Hematopoietic multipotent progenitor cell (in vitro differentiated cells): Measurements from ENCODE around the gene CDC7. TPM values are rescaled to one million over a fixed set of nuclear protein-coding genes. Genes with fewer than 3 reads are reported as not detected.
A peak's percentile ranks its signal among the peaks of the same experiment; 100 is the strongest.

ENCODE experiments used
- DNase-seq, 3 donors: peaks; one replicate each; pipeline ENCODE4 v3.0.0-alpha.2; 2011 to 2015; ENCODE audit warnings: low read depth in 2 of 3, low spot score in 2 of 3
- total RNA-seq: library from RNA; depleted of rRNA; stranded (reverse); fragments of >200 nt; gene quantifications from one replicate; pipeline ENCODE4 v1.2.3, GENCODE V29; 2012

Gene CDC7
- total RNA-seq, 1 donor: 3.8 TPM

DNA sequence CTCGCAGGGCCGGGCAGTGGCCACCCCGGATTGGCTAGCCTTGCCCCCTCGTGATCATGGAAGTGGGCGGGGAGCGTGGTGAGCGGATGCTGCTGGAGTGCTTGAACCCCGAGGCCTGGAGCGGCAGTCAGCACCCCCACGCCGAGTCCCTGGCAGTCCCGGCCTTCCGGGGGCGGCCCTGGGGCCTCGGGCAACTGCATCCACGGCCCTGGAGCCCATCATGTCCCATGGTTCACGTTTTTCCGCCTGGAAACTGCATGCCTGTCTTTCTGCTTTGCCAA, 45.6 kb downstream of the CDC7 start:
- DNase-seq: no peak

DNA sequence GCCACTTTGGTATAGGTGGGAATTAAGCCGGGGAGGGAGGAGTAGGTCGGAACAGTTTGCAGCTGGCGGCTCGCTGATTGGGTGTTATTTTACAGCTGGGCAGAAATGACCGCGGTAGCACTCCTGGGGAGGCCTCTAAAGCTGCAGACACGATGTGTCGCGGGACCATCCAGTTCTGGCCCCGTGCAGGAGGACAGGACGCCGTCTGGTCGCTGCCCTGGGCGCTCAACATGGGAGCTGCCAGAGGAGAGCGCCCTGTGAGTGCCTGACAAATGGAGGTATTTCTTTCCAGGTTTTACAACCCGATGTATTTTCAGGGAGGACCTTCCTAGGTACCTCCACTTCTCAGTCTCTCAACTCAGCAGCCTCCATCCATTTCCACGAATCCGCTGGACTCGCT, 46.2 kb downstream of the CDC7 start:
- DNase-seq: no peak

DNA sequence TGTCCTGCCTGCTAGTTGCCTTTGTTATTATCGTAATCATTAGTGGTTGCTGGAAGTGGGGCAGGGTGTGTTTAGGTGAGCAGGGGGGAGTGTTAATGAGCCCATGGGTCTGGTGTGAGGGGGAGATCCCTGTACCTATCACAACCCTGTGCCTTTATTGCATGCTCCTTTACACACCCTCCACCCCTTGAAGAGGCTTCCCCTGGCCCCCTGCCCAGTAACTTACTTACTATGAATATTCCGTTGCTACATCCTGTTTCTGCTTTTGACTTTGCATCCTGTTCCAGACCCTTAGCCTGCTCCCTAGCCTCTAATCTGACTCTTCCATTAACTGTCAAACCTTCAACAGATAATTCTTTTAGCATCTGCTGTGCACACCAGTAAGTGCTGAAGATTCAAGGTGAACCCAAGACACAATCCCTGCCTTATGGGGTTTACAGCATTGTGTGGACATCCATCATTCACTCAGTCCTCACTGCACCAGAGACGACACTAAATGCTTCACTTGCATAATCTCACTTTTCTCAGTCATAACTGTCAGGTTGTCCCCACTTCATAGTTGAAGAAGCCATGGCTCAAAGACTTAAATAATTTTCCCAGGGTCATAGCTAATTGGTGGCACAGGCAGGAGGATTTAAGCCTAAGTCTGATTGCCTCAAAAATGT, 47.9 kb downstream of the CDC7 start:
- no peak for DNase-seq

DNA sequence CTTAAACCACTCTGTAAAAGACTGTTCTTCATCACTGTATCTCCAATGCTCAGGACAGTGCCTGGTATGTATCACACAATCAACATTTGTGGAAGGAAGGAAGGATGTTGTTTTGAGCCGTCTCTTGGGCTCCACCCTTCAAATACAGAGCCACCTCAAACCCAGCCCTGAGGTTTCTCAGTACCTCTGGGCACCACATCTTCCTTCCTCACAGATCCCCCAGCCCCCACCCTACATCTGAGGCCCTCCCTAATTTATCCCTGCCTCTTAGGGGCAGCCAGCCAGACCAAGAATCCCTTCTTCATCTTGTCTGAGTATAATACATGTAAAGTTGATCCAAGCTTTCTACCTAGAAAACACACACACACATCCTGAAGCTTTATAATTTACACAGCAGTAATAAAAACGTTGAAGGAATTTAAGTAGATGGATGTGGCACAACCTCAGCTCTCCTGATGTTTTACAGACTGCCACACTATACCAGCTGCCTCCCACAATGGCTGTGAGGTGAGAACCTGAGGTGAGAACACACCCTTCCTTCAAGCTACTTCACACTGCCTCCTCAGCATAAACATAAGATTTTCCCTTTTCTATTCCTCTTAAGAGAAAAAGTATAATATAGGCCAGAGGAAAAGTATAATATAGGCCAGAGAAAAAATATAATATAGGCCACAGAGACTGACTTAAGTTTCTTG, 48.5 kb downstream of the CDC7 start:
- no peak for DNase-seq

DNA sequence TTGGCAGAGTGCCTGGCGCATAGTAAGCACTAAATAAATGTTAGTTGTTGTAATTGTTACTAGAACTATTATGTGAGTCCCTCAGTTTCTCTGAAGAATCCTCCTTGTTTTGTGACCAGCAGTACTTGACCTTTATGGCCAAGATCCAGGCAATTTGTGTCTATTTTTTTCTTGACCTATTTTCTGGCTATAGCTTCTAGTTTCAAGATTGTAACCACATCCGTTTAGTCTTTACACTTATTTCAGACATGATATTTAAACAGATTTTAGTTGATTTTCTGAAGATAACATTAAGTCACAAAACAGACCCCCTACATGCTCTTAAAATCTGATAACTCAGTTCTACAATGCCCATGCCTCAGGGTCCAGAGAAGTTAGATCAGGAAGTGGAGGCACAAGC, 50.3 kb downstream of the CDC7 start:
- DNase-seq: no peak

DNA sequence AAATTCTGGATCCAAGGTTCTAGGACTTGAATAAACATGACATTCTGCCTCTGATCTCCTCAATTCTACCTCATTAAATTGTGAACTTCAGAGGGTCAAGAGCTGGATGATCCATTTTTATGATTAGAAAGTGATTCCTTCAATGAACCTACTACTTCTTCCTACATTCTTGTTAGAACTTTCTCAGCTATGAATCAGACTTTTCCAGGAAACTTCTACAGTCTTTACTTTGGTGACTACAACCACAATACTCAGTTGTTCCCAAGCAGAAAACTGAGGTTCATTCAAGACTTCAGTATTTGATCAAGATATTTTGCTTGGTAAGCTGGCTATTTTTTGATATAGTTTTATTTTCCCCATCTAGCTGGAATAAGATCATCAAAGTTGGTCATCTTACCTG, 51.4 kb downstream of the CDC7 start:
- no peak for DNase-seq

DNA sequence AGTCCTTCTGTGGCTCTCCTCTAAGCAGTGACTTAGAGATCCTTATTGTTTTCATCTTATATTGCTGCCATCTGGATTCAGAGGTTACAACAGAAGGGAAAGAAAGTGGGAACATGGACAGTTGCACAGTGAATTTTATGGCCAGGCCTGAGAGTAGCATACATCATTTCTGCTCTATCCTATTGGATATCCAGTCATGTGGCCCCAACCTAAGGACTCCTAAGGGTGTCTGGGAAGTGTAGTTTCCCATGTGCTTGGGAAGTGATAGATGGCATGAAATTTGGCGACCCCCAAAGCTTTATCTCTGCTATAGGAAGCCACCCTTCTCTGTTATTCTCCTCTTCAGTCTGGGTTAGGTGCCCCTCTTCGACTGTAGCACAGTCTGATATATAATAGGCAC, 51.9 kb downstream of the CDC7 start:
- DNase-seq: no peak

DNA sequence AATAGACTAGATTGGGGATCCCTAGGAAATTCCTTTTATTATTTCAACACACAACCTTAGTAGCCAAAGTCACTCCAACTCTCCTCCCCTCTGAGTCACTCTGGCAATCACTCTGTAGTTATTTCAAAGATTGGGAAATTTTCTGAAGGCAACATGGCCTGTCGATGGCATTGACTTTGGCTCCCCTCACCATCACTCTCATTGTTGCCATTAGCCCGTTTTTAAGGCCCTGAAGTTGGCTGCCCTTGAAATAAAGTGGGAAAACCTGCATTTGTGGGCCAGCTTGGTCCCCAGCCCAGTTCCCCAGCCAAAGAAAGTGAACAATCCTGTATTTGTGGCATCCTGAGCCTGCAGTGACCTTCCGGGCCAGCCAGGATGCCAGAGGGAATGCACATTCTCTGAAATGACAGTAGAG, 52.5 kb downstream of the CDC7 start:
- DNase-seq: no peak

DNA sequence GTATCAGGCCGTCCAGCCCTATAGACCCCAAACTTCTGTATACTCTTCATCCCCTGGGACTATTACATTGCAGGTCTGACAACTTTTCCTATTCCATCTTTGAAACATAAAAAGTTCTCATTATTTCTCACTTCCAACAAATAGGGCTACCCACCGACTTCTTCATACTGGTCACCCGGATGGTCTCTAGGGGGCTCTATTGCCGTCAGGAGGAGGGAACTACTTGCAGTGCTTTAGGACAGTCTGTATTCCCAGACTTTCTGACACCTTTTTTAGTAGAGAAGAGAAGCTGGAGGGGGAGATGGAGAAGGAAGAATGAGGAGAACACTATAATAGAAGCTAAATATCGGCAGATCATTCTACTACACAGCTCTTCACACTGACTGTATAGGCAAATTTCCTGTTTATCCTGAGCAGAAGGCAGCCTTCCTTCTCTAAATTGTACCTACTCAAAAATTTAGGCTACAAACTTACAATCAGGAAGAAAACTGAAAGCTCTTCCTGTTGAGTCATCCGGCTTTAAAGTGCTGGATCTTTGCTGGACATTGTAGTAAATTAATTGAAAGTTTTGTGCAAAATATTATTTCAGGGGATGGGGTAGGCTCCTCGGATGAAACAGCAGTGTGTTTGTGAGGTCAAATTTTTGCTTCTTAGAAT, 54.6 kb downstream of the CDC7 start:
- DNase-seq: no peak

DNA sequence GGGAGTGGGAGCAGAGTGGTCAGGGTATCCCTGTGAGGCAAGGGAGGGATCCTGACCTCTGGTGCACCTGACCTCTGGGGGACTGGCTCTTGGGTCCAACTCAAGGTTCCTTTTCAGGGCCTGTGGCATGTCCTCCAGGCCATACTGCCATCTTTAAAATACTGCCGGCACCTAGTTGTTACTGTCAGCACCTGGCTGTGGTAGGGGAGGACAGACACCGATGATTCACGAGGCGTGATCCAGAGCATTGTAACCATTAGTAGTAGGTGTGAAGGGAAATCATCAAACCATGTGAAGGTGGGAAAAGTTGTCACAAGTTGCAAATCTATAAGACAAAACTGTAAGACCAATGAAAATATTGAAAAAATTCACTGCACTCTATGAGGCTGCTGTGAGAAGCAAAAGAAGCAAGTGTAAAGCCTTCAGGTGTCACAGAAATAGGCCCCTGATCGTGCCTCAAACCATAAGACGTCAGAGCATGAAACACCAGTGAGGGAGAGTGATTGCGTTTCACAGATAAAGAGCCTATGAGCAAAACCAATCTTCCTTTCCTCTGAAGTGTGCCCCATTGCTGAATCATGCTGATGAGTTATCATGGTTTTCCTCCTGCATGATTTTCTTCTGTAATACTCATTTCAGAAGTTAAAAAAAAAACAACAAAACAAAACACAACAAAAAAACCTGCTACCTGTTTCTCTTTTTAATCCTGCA, 55.3 kb downstream of the CDC7 start:
- peak; percentile 46 to 75 (median 67) for DNase-seq

DNA sequence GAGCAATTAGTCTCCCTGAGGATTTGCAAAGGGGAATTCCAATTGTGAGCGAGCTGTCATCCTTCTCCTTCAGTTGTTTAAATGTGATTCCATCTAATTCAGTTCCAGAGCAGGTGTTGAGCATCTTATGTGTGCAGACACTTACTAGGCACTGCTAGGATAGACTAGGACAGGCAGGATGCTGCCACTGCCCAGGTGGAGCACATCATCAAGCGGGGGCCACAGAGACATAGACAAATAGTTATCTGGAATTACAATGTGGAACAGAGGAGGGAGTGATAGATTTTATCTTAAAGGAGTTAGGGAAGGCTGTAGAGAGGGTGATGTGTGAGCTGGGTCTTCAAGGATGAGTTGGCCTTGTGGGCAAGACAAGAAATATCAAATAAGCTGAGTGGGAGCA, 55.9 kb downstream of the CDC7 start:
- no peak for DNase-seq

DNA sequence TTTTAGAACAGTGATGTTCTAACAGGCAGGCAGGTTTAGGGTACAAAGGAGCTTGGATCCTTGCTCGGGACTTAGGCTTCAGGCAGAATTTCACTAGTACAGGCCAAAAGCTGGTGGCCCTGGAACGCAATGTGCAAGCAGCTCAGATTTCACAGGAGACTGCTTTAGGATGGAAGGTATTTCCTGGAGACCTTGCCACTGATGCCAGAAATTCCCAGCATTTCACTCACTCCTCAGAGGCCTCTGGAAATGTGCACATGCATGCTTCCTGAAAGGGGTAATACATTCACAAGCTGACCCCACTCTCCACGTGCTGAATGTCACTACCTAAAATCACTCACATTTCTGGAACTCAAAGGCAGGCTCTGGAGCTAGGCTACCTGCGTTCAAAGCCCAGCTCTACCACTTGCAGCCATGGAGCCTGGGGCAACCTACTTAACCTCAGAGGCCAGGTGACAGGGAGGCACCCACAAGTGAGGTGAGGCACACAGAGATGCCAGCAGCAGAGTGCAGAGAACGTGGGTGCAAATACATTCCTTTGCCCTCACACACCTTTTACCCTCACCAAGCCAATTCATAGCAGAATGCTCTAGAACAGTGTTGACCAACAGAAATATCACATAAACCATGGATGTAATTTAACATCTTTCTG, 56.5 kb downstream of the CDC7 start:
- DNase-seq: no peak

DNA sequence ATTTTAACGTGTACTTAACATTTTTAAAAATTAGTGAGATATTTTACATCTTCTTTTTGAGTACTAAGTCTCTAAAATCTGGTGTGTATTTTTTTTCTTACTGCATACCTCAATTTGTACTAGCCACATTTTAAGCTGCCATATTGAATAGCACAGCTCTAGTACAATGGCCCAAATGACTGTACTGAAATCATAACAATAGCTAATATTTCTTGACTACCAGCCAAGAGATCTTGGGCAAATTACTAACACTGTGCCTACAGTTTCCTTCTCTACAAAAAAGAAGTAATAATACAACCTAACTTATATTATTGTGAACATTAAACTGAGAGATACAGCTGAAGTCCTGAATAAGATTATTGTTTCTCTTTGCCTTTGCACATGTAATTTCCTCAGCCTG, 57.2 kb downstream of the CDC7 start:
- DNase-seq: no peak

DNA sequence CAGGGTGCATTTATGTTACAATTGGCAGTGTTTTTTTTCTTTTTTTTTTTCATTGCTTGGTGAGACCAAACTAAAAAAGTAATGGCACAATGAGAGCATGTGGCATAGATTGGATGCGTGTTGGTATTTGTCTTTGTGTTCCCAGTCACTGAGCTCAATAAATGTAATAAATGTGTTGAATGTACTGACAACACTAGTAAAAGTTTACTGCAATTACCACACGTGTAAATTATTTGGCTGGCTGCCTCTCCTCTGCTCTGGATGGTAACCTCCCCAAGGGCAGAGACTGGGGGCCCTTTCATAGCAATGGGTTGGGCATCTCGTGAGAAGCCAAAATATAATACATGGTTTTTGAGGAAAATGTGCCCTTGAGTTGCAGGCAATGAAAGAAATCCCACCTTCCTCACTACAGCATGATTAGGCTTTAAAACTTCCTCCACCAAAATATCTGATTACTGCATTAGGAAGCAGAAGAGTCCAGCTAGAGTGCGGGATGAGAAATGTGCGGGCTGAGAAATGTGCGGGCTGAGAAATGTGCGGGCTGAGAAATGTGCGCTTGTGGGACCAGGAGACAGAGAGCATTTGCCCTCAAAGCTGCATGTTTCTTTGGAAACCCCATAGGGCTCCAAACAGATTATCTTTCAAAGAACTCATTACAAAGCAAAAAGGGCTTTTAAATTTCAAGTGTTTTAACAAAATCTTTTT, 58.5 kb downstream of the CDC7 start:
- no peak for DNase-seq

DNA sequence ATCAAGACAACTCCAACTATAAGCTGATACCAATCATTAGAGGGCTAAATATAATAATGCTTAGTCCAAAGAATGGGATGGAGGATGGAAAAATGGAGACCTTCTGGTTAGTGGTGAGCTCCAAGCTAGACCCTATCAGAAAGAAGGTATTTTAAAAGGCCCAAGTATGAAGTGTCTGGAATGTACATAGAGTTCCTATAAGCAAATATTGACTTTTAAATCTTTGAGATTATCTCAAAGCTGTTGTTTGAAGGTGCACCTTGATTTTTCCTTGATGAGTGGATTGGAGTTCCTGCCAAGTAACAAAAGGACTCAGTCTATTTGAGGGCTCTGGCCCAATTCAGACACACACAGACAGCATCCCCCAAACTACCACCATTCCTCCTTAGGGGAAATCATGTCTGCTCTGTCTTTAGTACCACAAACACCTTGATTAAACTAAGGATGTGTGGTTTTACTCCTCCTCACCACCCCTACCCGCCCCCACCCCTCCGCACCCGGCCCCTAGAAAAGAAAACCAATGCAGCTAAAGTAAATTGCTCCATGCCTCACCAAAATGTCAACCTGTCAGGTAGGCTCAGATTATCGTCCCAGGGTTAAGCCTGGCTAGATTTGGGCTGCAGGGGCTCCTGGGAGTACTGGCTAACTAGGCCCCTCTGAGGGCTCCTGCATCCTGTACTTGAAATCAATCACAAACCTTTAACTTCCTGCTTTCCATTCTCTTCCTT, 59.4 kb downstream of the CDC7 start:
- DNase-seq: no peak

DNA sequence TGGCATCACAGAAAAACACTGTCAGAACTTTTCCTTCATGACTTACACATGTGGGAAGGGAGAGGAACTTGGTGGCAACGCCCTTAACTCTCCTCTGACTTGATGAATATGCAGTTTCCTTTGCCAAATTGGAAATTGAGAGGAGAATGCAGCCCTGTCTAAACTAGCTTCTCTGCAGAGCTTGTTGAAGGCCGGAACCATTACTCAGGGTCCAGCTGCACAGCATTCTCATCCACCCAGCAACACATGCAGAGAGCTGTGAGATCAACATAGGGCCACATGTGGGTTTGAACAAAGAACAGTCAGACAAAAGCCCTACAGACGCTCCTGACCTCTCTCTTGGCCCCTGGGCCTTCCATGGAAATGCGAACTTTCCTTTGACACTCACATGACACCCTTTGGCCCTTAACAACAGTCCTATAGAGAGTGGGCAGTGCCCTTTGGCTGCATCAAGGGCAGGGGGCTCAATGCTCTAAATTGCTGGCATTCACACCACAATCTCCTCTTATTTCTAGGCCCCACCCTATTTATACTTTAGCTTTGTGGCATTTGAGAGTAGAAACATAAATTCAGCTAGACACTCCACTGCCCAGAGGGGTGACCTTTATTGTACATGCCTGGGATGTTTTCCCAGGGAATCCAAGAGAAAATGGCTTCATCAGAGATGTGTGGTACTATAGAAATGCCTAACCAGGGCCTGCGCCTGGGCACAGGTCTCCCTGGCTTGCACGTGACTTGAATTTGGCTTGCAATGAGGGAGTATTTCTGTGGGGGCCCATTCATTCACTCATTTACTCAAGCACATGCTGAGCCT, 64.4 kb downstream of the CDC7 start:
- no peak for DNase-seq

DNA sequence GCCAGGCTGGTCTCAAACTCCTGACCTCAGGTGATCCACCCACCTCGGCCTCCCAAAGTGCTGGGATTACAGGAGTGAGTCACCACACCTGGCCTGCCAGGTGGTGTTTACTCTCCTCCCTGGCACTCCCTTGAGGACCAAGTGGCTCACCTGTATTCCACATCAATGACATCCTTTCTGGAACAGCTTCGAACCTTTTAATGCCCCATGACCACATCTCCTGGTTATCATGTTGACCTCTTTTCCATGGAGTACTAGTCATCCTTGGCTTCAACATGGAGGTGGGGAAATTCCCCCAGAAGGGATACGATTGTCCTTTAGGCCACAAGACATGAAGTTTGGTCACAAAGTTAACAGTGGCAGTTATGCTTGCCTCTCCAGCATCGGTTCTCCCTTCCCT, 66.9 kb downstream of the CDC7 start:
- no peak for DNase-seq

DNA sequence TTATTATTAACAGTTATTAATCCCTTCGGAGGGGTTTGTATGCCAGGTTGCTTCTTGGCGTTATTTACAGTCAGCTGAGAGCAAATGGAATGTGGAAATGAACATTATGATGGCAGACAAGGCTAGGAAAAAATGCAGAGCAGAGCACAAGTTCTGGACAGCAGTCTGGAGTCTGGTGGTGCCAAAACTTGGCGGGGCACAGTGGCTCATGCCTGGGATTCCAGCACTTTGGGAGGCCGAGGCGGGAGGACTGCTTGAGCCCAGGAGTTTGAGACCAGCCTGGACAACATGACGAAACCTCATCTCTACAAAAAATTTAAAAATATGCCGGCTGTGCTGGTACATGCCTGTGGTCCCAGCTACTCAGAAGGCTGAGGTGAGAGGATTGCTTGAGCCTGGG, 67.6 kb downstream of the CDC7 start:
- no peak for DNase-seq
